HG03575 (cell line): Measurements from ENCODE around the gene PDE4D.

ENCODE experiments used
- ATAC-seq: cut with Tn5 transposase; IDR thresholded peaks from one replicate; pipeline ENCODE4 v1.9.1; 2021; ENCODE audit not compliant: unreplicated experiment, insufficient number of reproducible peaks, low FRiP score; ENCODE audit errors: extremely low read depth

Gene PDE4D

GRCh38 chr5:59357381-59357977 lies 536.0 kb downstream of the PDE4D start:
- ATAC-seq, result no peak

- no peak for ATAC-seq
These were observed 536.6 kb downstream of the PDE4D start for GRCh38 chr5:59356813-59357380.

DNA sequence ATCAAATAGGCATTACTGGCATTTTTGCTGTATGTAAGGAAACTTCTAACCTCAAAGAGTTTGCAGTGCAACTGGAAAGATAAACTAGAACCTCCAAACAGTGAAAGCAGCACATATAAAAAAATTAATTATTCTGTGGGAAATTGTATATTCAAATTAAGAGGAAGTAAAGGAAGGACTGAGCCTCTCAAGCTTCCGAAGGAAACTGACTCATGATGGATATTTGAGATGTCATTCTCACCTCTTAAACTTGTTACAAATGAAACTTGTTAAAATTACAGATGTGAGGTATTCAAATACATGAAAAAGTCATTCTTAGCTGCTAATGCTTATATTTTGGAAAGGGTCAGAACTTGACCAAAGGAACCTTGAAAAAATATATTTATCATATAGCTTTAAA lies 538.7 kb downstream of the PDE4D start:
- ATAC-seq, result no peak

DNA sequence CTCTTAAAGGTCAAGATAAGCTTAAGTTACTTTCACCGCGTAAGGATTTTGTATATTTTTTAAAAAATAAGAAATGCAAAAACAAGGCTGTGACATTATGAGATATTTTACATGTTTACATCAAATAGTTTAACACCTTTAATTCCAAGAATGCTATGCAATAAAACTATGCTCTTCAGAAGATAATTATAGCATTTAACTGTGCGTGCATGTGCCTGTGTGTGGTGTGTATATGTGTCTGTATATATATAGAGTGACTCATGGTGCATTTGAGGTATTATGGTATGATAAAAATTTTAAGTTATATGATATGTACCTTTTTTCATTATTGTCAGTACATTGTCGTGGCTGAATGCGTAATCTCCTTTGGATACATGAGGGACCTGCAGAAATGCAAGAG lies 539.3 kb downstream of the PDE4D start:
- ATAC-seq, result no peak

GRCh38 chr5:59351076-59351794 lies 542.3 kb downstream of the PDE4D start:
- no peak for ATAC-seq

GRCh38 chr5:59348189-59348588 lies 545.3 kb downstream of the PDE4D start:
- no peak for ATAC-seq

DNA sequence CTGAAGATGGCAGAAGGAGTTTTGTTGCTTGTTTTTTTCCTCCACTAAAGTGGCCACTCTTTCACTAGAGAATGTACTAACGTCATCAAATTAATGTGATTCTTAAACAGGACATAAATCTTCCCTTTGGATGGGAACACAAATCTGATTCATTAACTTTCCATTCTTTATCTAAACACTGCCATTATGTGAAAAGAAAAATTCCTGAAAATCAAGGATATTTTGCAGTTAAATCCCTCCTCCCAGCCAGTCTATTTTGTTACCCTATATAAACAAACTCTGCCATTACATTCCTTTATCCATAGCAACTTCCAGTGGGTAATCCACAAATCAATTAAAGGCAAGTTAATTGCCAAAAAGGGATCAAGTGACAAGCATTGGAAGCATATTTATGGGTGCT lies 546.5 kb downstream of the PDE4D start:
- ATAC-seq, result no peak

DNA sequence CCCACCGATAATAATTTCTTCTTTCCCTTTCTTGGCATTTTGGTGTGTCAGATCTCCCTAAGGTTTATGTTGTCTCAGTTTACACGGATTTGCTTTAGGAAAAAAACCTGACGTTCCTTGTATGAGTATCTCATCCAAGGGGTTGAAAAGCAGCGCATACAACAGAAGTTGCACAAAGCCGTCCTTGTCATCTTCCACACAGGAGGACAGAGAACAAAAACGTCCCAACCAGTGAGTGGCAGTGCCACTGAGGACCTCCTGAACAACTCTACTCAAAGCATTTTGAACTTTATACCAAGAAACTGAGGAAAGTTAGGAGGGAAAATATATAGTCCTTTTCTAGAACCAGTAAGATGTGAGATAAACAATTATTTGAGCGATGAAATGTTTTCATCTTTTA lies 547.0 kb downstream of the PDE4D start:
- no peak for ATAC-seq

DNA sequence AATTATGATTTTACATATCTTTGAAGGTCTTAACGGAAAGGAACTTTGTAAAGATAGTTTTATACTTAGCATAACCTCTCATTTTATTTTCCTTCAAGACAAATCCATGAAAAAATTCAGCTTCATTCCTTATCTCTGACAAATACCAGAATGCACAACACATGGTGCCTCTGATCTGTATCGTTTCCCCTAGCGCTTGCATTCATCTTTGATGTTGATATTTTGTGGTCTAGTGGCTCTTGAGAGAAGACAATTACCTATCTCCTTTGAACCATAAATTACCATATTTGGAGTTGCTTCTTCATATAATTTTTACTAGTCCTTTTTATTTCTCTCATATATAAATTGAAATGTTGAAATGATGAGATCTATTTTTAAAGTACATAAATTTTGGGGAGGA lies 551.3 kb downstream of the PDE4D start:
- no peak for ATAC-seq

- no peak for ATAC-seq
These were observed 551.8 kb downstream of the PDE4D start for GRCh38 chr5:59341760-59342159.

- ATAC-seq, result no peak
These were observed 552.4 kb downstream of the PDE4D start for GRCh38 chr5:59341155-59341554.

GRCh38 chr5:59340637-59341036 lies 552.9 kb downstream of the PDE4D start:
- no peak for ATAC-seq

GRCh38 chr5:59337240-59337639 lies 556.3 kb downstream of the PDE4D start:
- ATAC-seq, result no peak

GRCh38 chr5:59335544-59335943 lies 558.0 kb downstream of the PDE4D start:
- ATAC-seq, result no peak

DNA sequence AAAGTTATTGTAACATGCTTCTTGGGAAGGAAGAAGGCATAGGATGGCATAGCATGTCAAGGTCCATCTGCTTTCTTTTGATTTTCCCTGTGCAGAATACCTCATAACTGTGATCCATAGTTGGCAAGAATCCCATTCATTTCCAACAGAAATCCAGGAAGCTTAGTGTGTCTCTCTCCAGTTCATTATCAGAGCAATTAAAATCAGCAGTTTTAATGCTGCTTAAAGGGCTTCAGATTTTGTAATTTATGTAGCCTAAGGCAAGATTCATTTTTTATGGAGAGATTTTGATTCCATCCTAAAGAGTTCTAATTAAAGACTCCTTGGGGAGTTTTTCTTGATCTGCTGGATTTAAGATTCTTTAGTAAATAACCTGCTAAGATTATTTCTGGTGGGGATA lies 560.1 kb downstream of the PDE4D start:
- no peak for ATAC-seq

DNA sequence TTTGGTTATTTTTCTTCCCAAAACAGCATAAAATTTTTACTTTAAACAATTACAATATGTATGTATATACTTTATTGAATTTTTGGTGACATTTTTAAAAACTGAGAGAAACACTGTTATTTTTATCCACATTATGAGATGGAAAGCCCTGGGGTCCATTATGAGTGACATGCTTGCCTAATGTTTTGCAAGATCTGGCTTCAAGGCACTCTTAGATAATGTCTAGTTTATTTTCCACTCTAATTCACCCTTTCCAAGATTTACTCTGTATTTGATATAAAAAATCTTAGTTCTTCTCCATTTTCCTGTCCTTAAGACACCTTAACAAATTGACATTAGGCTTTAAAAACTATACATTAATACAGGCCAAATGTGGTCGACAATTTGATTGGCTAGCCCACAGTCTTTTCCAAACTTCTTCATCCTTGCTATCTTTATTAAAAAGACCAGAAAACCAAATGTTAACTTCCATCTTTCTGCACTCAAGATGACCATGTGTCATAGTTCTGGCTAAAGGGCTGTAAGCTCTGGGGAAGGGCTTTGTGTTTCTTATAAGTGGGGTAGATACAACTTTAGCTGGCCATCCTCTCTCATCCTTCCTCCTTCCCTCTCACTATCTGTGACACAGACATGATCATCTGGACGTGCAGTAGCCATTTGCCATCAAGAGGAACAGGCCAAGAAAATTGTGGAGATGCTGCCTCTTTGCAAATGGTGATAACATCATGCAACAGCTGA lies 561.1 kb downstream of the PDE4D start:
- ATAC-seq, result no peak

DNA sequence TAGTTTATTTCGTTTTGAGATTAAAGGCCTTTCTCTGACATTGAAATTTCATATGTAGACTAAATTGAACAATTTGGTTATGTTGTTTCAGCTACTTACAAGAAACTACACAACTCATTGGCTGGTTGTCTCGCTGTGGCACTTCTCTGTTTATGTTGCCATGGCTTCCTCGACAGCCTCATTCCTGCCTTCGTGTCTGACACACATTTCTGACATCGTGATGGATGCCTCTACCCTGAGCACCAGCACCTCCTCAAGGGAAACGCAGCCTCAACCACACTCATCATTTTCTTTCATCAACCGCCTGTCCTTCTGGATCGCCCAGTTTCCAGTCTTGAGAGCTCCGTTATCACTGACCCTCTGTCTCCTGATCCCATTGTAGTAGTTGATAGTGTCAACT lies 562.8 kb downstream of the PDE4D start:
- no peak for ATAC-seq

DNA sequence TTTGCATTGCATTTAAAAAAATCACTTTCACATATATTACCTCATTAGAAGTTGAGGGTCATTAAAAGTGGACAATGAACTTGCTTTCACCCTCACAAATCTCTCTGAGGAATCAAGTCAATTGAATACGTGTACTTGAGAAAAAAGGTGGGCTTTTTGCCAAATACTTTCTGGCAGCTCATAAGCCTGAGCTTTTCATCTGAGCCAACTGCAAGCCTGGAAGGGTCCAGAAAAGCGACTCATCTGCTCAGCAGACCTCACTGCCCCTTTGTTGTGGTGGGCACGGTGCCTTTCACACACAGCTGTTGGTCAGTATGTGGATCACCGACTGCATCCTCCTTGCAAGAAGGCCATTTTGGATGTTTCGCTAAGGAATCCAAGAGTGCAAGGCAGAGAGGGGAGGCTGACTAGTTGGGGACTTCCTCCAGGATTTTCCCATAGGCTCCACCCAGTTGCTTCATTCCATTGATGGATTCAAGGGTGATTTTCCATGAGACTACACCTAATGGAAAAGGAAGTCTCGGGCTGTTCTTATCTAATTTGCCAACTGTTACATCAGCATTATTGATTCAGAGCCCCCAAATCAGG lies 564.7 kb downstream of the PDE4D start:
- no peak for ATAC-seq

DNA sequence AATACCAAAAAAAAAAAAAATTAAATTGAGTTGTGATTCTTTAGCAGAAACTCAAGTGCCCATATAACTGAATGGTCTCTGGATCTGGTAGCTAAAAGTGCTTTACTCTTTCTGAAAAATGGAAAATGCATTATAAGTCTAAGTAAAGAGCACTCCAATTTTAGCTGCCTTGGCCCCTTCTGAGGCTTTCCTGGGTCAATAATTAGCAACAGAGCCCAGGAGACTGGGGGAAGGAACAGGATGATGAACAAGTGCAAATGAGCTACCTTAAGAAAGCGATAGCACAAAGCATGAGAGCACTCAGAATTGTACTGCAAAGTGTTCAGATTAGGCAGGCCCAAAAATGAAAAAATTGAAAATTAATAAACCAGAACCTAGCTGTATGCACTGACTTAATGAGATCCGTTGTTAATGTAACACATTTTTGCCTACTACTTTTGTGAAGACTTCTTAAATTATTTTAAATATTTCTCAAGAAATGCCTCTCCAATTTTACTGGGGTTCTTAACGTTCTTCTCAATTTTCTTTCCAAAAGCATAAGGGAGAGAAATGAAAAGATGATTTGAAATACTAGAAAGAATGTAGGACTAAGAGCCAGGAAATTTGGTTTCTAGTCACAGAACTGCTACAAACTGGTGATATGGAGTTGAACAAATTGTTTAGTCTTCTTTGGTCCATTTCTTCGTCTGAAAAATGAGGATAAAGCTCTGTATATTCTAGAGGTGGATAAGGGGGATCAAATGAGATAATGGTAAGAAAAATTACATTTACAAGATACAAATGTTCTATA lies 566.1 kb downstream of the PDE4D start:
- no peak for ATAC-seq
